ENCODE data around the gene OLFM4. TPM values are rescaled to one million over a fixed set of nuclear protein-coding genes. Genes with fewer than 3 reads are reported as not detected.

Gene OLFM4
- not detected in 5 replicates for total RNA-seq (2022; extraction: Qiagen RNA extraction; ENCODE audit: low read depth)

GRCh38 chr13:53028637-53029203 is at the start of gene OLFM4:
Gene OLFM4 (plus strand): TSS chr13:53028813. CDS start chr13:53028837, 24 bp downstream.

Other genes starting within 250 kb of the OLFM4 start
- gene PCDH8, start 180.2 kb upstream of the OLFM4 start, total RNA-seq (2022; extraction: Qiagen RNA extraction; ENCODE audit: low read depth), result not detected in 5 replicates